ENCODE measurements around the gene CDH3. TPM values are rescaled to one million over a fixed set of nuclear protein-coding genes. Genes with fewer than 3 reads are reported as not detected.
"Not testable (repeated sequence)": the region's sequence is repeated elsewhere in the genome, so short reads cannot be mapped to it uniquely, and the experiment has no call there.

CDH3 gene
- polyA plus RNA-seq, 3 donors: 62.2 to 67.6 (median 64.9) TPM

DNA sequence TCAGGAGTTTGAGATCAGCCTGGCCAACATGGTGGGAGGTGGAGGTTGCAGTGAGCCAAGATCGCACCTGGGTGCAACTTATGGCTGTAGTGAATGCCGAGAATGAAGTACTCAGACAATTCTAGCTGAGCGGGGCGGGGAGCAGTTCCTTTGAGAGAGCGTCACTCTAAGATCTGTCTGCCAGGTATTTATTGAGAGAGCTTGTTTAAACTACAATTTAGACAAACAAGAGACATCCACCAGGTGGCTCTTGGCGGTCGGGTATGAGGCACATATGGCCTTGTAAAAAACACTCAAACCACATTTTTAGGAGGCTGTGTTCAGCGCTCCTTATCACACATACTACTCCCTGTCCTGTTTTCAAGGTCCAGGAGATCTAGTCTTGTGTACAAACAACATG is 51.4 kb downstream of the CDH3 start:
- no peak for DNase-seq

DNA sequence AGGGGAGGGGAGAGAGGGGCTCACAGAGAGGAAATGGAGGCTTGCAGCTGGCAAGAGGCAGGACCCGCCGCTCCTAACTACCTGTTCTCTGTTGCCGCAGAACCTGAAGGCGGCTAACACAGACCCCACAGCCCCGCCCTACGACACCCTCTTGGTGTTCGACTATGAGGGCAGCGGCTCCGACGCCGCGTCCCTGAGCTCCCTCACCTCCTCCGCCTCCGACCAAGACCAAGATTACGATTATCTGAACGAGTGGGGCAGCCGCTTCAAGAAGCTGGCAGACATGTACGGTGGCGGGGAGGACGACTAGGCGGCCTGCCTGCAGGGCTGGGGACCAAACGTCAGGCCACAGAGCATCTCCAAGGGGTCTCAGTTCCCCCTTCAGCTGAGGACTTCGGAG is 53.0 kb downstream of the CDH3 start:
- no peak for DNase-seq

- no peak for DNase-seq
Measured at GRCh38 chr16:68700120-68700519, 55.0 kb downstream of the CDH3 start.

- peak; percentile 28 for DNase-seq
Measured at GRCh38 chr16:68700831-68701230, 55.7 kb downstream of the CDH3 start.

DNA sequence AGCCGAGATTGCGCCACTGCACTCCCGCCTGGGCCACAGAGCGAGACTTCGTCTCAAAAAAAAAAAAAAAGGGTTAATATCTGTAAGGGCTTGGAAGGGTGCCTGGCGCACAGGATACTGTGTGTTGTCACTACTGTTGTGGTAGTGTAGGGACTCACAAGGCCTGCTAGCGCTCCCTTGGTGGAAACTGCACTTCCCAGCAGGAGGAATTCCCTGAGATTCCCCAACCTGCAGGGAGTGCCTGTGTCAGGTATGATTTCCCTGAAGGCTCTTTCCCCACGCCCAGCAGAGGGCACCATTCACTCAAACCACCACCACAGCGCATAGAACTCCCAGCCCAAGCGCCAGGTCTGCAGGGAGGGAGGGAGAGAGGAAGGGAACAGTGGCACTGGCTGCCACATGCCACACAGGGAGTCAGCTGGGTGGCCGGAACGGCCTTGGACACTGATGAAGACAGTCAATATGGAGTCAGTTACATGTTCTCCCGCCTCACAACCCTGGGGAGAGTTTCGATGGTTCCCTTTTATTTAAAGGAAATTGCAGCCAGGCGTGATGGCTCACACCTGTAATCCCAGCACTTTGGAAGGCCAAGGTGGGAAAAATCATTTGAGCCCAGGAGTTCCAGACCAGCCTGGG is 59.2 kb downstream of the CDH3 start:
- peak; percentile 73 for DNase-seq

DNA sequence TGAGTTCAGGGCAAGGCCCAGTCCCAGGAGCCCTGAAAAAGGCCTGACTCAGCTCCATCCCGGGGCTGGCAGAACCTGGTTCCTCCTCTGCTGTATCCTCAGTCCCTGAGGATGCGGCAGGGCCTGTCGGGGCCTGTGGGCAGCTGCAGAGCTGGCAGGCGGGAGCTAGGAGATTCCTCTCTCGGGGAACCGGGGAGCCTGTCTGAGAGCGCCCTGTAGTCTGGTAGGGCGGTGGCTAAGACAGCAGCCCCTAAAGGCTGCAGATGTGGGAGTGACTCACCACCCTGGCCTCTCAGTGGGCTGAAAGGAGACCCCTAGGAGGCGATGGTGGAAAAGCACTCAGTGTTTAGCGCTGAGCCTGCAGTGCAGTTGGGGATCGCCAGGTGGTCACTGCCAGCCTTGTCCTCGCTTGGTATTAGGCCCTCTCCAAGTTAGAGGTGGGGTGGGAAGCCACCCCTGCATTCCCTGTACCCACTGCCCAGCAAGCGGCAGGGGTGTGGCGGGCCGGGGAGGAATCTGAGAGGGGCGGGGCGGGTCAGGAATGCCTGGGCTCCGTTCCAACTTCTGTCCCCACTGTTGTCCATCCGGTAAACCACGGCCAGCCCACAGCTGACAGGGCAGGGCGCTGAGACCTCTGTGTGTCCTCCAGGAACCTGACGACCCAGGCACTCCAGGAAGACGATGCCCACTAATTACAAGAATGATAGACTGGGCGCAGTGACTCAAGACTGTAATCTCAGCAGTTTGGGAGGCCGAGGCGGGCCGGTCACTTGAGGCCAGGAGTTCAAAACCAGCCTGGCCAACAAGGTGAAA is 62.4 kb downstream of the CDH3 start:
- DNase-seq: no peak

- DNase-seq: no peak
Measured at GRCh38 chr16:68710211-68710610, 65.1 kb downstream of the CDH3 start.

DNA sequence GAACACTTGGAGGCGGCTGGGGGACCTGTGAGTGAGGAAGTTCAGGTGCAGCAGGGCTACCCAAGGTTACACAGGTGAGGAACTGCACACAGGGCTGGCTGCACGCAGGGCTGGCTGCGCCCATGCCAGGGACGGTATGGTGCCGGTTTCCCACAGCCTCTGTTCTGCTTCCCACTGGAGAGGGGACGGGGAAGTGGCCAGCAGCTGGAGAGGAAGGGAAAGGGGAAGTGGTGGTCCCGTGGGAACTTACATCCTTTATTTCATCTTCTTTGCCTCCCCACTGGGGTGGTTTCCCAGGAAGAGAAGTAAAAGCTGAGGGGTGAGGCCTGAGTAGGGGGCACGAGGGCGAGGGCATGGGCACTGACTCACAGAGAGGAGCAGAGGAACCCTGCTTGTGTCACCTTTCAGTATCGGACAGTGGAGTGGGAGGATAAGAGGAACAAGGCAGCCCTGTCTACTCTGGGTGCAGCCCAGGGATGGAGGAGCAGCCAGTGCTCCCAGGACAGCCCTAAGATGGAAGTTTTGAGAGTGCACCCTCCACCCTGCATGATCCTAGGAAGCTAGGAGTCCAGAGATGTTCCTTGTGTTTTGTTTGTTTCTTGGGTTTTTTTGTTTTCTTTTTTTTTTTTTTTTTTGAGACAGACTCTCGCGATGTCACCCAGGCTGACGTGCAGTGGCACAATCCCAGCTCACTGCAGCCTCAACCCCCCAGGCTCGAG is 66.5 kb downstream of the CDH3 start:
- DNase-seq: no peak

GRCh38 chr16:68713361-68713760 is 68.3 kb downstream of the CDH3 start:
- no peak for DNase-seq

GRCh38 chr16:68715471-68715870 is 70.4 kb downstream of the CDH3 start:
- DNase-seq: no peak

- not testable (repeated sequence) for DNase-seq
Measured at GRCh38 chr16:68716516-68716915, 71.4 kb downstream of the CDH3 start.

DNA sequence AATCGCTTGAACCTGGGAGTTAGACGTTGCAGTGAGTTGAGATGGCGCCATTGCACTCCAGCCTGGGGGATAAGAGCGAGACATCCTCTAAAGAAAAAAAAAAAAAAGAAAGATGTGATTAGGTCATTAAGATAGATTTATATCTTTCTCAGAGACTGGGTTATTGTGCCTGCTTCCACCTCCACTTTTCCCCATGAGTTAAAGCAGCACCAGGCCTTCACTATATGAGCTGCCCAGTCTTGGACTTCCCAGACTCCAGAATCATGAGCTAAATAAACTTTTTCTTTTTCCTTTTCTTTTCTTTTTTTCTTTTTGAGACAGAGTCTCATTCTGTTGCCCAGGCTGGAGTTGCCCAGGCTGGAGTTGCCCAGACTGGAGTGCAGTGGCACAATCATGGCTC is 72.6 kb downstream of the CDH3 start:
- no peak for DNase-seq

GRCh38 chr16:68718590-68718989 is 73.5 kb downstream of the CDH3 start:
- DNase-seq: no peak

DNA sequence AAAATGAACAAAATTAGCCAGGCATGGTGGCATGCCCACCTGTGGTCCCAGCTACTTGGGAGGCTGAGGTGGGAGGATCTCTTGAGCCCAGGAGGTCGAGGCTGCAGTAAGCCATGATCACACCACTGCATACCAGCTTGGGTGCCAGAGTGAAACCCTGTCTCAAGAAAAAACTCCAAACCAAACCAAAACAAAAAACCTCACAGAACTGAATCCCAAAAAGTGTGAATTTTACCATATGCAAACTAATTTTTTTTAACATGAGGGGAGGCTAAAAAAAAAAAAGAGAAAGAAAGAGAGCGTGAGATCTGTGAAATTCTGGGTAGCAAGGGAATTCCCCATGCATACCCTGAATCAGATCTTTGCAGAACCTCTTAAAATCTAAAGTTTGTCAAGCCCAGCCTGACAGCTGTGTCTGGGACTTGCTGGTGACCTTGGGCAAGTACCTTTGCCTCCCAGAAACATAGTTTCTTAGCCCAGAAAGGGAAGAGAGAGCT is 74.9 kb downstream of the CDH3 start:
- DNase-seq: no peak

DNA sequence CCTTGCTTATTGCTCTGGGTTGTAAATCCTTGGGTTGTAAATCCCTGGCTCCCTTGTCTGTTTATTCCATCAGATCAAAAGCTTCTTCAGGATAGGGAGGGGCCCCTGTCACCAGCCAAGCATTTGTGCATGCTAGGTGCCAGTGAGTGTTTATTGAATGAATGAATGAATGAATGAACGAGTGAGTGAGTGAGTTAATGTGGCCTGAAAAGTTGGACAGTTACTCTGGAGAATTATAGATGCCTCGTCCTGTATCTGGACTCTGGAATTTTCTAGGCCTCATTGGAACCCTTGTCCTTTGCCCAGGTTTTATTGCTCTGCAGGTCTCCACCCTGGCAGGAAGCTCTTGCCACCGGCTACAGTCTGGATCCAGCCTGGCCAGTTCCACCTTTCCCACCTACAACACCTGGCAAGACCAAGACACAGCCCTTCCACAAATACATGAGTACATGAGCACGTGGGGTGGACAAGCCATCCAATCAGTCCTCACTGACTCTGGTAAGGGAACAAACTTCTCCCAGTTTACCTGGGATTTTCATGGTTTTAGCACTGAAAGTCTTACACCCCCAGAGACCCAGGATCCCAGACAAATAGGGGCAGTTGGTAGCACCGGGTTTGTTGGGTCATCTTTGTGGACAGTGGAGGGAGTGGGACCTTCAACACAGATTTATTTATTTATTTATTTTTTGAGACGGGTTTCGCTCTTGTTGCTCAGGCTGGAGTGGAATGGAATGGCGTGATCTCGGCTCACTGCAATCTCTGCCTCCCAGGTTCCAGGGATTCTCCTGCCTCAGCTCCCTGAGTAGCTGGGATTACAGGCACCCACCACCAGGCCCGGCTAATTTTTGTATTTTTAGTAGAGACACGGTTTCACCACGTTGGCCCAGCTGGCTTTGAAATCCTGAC is 77.3 kb downstream of the CDH3 start:
- DNase-seq: no peak

DNA sequence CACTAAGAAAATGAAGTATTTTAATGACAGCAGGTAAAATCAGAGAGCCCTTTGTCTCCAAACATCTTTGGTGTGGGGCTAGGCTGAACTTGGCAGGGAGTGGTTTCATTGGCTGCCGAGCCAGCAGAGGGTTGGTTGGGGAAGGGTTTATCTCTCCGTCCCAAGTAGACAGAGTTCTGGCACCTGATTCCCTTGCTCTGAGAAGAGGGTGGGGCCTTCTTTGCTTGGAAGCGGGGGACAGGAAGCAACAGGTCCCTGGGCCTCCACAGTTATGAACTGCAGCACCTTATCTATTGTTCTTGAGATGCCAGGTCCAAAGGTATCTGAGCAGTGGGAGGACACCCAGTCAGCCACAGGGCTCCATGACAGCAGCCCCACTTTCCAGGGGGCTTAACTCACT is 79.7 kb downstream of the CDH3 start:
- no peak for DNase-seq

DNA sequence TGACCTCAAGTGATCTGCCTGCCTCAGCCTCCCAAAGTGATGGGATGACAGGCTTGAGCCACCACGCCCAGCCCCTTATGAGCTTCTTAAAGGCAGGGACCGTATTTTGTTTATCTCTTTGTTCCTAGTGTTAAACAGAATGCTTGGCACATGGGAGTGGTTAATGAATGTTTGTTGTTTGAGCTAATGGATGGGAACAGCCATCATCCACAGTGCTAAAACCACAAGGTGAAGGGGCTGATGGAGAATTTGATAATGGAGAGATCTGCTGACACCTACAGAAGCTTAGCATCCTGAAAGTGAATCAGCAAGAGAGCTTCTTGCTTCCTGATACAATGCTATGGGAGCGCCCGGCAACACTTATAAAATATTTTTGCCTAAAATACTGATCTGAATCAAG is 83.4 kb downstream of the CDH3 start:
- no peak for DNase-seq

- DNase-seq: no peak
Measured at GRCh38 chr16:68731637-68732036, 86.5 kb downstream of the CDH3 start.

- no peak for DNase-seq
Measured at GRCh38 chr16:68732042-68732680, 87.1 kb downstream of the CDH3 start.

GRCh38 chr16:68732741-68733399 is 87.8 kb downstream of the CDH3 start:
- no peak for DNase-seq

GRCh38 chr16:68733570-68733969 is 88.5 kb downstream of the CDH3 start:
- no peak for DNase-seq

All from renal pelvis (tissue), 4 donors.